ENCODE results near the gene CFAP107.

DNA sequence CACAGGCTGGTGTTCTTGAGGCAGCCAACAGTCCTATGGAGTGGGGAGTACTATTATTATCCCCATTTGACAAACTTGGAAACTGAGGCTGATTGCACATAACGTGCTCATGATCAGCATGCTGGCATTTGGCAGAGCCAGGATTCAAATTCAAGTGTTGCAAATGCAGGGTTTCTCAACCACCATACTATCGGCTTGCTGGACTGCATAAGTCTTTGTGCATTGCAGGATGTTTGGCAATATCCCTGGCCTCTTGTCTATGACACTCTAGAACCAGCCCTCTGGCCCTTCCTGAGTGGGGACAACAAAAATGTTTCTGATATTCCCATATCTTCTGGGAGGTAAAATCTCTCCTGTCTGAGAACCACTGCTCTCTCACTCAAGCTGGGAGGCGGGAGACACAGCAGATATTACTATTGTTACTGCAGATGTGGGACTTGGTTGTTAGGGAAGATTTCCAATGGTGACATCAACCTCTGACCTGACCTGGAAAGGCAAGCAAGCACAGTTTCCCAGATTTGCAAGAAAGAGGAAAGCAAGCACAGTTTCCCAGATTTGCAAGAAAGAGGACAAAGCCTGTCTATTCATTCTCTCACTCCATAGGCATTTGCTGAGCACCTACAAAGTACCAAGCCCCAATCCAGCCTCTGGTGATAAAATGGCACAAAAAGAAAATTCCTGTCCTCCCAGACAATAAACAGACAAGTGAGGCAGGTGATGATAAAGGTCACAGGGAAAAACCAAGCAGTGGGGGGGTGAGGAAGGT, 31.1 kb upstream of the CFAP107 start:
- TF ChIP-seq, protein P1, sequence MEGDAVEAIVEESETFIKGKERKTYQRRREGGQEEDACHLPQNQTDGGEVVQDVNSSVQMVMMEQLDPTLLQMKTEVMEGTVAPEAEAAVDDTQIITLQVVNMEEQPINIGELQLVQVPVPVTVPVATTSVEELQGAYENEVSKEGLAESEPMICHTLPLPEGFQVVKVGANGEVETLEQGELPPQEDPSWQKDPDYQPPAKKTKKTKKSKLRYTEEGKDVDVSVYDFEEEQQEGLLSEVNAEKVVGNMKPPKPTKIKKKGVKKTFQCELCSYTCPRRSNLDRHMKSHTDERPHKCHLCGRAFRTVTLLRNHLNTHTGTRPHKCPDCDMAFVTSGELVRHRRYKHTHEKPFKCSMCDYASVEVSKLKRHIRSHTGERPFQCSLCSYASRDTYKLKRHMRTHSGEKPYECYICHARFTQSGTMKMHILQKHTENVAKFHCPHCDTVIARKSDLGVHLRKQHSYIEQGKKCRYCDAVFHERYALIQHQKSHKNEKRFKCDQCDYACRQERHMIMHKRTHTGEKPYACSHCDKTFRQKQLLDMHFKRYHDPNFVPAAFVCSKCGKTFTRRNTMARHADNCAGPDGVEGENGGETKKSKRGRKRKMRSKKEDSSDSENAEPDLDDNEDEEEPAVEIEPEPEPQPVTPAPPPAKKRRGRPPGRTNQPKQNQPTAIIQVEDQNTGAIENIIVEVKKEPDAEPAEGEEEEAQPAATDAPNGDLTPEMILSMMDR (IDR thresholded peaks at IDR 0.05; ENCODE audit: low read depth, low read length, missing input control), result no peak
- TF ChIP-seq YY1 (IDR thresholded peaks at IDR 0.05), result no peak
- no peak for TF ChIP-seq JUND (IDR thresholded peaks at IDR 0.05)
- TF ChIP-seq, protein P2, sequence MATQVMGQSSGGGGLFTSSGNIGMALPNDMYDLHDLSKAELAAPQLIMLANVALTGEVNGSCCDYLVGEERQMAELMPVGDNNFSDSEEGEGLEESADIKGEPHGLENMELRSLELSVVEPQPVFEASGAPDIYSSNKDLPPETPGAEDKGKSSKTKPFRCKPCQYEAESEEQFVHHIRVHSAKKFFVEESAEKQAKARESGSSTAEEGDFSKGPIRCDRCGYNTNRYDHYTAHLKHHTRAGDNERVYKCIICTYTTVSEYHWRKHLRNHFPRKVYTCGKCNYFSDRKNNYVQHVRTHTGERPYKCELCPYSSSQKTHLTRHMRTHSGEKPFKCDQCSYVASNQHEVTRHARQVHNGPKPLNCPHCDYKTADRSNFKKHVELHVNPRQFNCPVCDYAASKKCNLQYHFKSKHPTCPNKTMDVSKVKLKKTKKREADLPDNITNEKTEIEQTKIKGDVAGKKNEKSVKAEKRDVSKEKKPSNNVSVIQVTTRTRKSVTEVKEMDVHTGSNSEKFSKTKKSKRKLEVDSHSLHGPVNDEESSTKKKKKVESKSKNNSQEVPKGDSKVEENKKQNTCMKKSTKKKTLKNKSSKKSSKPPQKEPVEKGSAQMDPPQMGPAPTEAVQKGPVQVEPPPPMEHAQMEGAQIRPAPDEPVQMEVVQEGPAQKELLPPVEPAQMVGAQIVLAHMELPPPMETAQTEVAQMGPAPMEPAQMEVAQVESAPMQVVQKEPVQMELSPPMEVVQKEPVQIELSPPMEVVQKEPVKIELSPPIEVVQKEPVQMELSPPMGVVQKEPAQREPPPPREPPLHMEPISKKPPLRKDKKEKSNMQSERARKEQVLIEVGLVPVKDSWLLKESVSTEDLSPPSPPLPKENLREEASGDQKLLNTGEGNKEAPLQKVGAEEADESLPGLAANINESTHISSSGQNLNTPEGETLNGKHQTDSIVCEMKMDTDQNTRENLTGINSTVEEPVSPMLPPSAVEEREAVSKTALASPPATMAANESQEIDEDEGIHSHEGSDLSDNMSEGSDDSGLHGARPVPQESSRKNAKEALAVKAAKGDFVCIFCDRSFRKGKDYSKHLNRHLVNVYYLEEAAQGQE (IDR thresholded peaks at IDR 0.05), result no peak
- TF ChIP-seq TAF1 (conservative IDR thresholded peaks at IDR 0.05), result no peak
